PC-3 (cell line): ENCODE data around the gene CDH4. TPM values are rescaled to one million over a fixed set of nuclear protein-coding genes. Genes with fewer than 3 reads are reported as not detected.

Experiments
- ATAC-seq: fragments of 200-7000 bp; cut with Tn5 transposase; 2 replicates; pipeline ENCODE4 v1.9.1; 2020; ENCODE audit warnings: mild to moderate bottlenecking, moderate library complexity
- BruUV-seq: library from RNA; stranded (reverse); fragments of 400-500 nt; replicated peaks from 2 replicates; lab custom pipeline; 2021; lab: Mats Ljungman, UMichigan
- CTCF ChIA-PET: fragments of 300-600 bp; sonication (Branson Sonifier 250); formaldehyde crosslinking; loops from one replicate; lab custom pipeline; 2022; ENCODE audit warnings: antibody characterized with exemption; lab: Charles Lee
- POLR2A ChIA-PET: fragments of 300-600 bp; sonication (Branson Sonifier 250); formaldehyde crosslinking; loops from one replicate; lab custom pipeline; 2022; ENCODE audit warnings: antibody characterized with exemption; ENCODE audit not compliant: unreplicated experiment; lab: Charles Lee
- DNase-seq: peaks from one replicate; pipeline ENCODE4 v3.0.0-alpha.2; 2015
- H2AFZ ChIP-seq: fragments of 300-600 bp; sonication (generic); 2 replicates; pipeline ENCODE4 v1.6.0; 2016; ENCODE audit warnings: antibody characterized with exemption, low read length
- H3F3A ChIP-seq: fragments of 300-600 bp; sonication (generic); one replicate; pipeline ENCODE4 v1.6.0; 2017; ENCODE audit warnings: antibody characterized with exemption, low read length, control low read depth, mild to moderate bottlenecking; ENCODE audit not compliant: unreplicated experiment
- H3K27ac ChIP-seq: fragments of 300-600 bp; sonication (generic); 2 replicates; pipeline ENCODE4 v1.5.1; 2016; ENCODE audit warnings: mild to moderate bottlenecking, low read length
- H3K27me3 ChIP-seq: fragments of 300-600 bp; sonication (generic); 2 replicates; pipeline ENCODE4 v1.6.1; 2016; ENCODE audit warnings: low read length, mixed read lengths
- H3K36me3 ChIP-seq: fragments of 300-600 bp; sonication (generic); 2 replicates; pipeline ENCODE4 v1.6.1; 2016; ENCODE audit warnings: low read depth, mixed run types, low read length, mixed read lengths
- H3K4me1 ChIP-seq: fragments of 300-600 bp; sonication (generic); 2 replicates; pipeline ENCODE4 v1.5.1; 2016; ENCODE audit warnings: low read length; ENCODE audit not compliant: insufficient read depth
- H3K4me2 ChIP-seq: fragments of 300-600 bp; sonication (generic); 2 replicates; pipeline ENCODE4 v1.6.0; 2016; ENCODE audit warnings: low read length
- H3K4me3 ChIP-seq: fragments of 300-600 bp; sonication (generic); 2 replicates; pipeline ENCODE4 v1.5.1; 2016; ENCODE audit warnings: mild to moderate bottlenecking, low read length, mixed read lengths
- H3K79me2 ChIP-seq: fragments of 300-600 bp; sonication (generic); 2 replicates; pipeline ENCODE4 v1.6.1; 2017; ENCODE audit warnings: low read length, mixed read lengths
- H3K9ac ChIP-seq: fragments of 300-600 bp; sonication (generic); 2 replicates; pipeline ENCODE4 v1.6.0; 2016; ENCODE audit warnings: mild to moderate bottlenecking, low read length
- H3K9me2 ChIP-seq: fragments of 300-600 bp; sonication (generic); replicated peaks from 2 replicates; pipeline ENCODE4 v1.6.1; 2016; ENCODE audit warnings: mixed run types, low read length, mixed read lengths
- H3K9me3 ChIP-seq: fragments of 300-600 bp; sonication (generic); 2 replicates; pipeline ENCODE4 v1.6.1; 2016; ENCODE audit warnings: low read length, mixed read lengths
- H4K20me1 ChIP-seq: fragments of 300-600 bp; sonication (generic); 2 replicates; pipeline ENCODE4 v1.6.1; 2016; ENCODE audit warnings: low read length, mixed read lengths
- EZH2 ChIP-seq: fragments of 300-600 bp; sonication (generic); IDR thresholded peaks from one replicate; pipeline ENCODE4 v1.6.1; 2017; ENCODE audit warnings: antibody characterized with exemption, mild to moderate bottlenecking, low read length; ENCODE audit not compliant: unreplicated experiment
- EZH2phosphoT487 ChIP-seq: fragments of 300-600 bp; sonication (generic); IDR thresholded peaks from 2 replicates; pipeline ENCODE4 v1.6.1; 2018; ENCODE audit warnings: mild to moderate bottlenecking, antibody characterized with exemption, low read length, borderline replicate concordance
- intact Hi-C: fragments of 100-400 bp; cut with micrococcal nuclease; formaldehyde crosslinking; loops from 2 replicates; pipeline ENCODE4 v1.9.0; 2023
- total RNA-seq: library from RNA; depleted of rRNA; stranded (reverse); fragments of >200 nt; gene quantifications from 2 replicates; pipeline ENCODE4 v1.2.3, GENCODE V29; 2014
- TF ChIP-seq, protein P1 (sequence below): fragments of 300-600 bp; sonication (generic); conservative IDR thresholded peaks from 2 replicates; pipeline ENCODE4 v1.5.1; 2017; ENCODE audit warnings: antibody characterized with exemption, low read depth, mild to moderate bottlenecking, low read length

CDH4 gene
- total RNA-seq, 1 experiment from 2014 or later = not detected

DNA sequence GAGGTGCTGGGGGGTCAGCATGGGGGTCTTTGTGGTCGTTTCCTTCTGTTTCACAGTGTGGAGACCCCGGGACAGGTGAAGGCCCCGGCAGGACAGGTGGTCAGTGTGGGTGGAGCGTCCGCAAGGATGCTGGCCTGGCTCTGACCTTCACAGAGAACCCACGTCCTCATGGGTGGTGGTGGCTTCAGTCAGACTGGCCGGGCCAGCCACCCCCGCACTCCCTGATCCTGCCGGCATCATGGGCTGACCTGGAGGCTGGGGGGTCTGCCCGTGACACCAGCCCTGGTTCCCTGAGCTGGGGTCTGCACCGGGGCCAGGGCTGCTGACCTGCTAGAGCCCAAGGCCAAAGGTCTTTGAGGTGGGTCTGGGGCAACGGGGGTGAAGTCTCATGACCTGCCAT is 41.9 kb downstream of the CDH4 start:
- H3K9ac ChIP-seq = no peak overlapping the region
- 0 out of 2 replicates have a peak, but pooled peaks cover 4% of the 10 kb centered on the region for H3K9me3 ChIP-seq
- no peaks in the 10 kb centered on the region for H3K9me2 ChIP-seq
- H3K4me3 ChIP-seq = no peak overlapping the region
- H3K4me1 ChIP-seq = no peaks in the 10 kb centered on the region
- H4K20me1 ChIP-seq = no peaks in the 10 kb centered on the region
- no peak overlapping the region for H2AFZ ChIP-seq
- peaks cover 8% of the 10 kb centered on the region; the same call in 1 of the 2 replicates for H3K27me3 ChIP-seq
- H3K36me3 ChIP-seq = no peaks in the 10 kb centered on the region
- H3K79me2 ChIP-seq = no peaks in the 10 kb centered on the region
- ATAC-seq (no peak), DNase-seq (no peak)
- ChIA-PET CTCF (no interaction called here), POLR2A (no interaction called here)
- H3K4me2 ChIP-seq = no peak overlapping the region
- TF ChIP-seq EZH2 = no peak
- no peak for TF ChIP-seq EZH2phosphoT487
- TF ChIP-seq, protein P1, sequence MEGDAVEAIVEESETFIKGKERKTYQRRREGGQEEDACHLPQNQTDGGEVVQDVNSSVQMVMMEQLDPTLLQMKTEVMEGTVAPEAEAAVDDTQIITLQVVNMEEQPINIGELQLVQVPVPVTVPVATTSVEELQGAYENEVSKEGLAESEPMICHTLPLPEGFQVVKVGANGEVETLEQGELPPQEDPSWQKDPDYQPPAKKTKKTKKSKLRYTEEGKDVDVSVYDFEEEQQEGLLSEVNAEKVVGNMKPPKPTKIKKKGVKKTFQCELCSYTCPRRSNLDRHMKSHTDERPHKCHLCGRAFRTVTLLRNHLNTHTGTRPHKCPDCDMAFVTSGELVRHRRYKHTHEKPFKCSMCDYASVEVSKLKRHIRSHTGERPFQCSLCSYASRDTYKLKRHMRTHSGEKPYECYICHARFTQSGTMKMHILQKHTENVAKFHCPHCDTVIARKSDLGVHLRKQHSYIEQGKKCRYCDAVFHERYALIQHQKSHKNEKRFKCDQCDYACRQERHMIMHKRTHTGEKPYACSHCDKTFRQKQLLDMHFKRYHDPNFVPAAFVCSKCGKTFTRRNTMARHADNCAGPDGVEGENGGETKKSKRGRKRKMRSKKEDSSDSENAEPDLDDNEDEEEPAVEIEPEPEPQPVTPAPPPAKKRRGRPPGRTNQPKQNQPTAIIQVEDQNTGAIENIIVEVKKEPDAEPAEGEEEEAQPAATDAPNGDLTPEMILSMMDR = no peak
- H3F3A ChIP-seq = no peaks in the 10 kb centered on the region
- H3K27ac ChIP-seq = no peak overlapping the region
- intact Hi-C loops = no loop called here
- BruUV-seq = no TSS peak

DNA sequence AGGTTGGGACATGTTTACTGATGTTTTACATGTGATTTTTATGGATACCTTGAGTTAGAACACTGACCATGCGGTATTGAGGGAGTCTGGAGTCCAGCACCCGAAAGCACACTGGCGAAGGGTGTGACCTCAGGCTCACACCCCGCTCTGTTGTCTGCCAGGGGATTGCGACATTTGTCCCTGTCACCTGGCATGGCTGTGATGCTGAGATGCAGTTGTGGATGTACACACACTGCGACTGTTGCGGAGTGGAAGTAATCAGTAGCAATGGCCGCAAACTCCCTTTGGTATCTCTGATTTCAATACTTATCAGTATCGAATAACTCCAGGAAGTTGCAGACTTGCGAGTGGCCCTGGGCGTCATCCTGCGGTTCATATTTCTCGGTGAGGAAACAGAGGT is 43.2 kb downstream of the CDH4 start:
- Histone ChIP-seq H3K4me2 (no peak overlapping the region), H3K79me2 (no peaks in the 10 kb centered on the region), H3K9me3 (0 out of 2 replicates have a peak, but pooled peaks cover 4% of the 10 kb centered on the region), H3K9ac (no peak overlapping the region), H3F3A (no peaks in the 10 kb centered on the region), H3K27ac (no peak overlapping the region), H3K27me3 (peaks cover 17% of the 10 kb centered on the region; the same call in 1 of the 2 replicates), H3K4me1 (no peaks in the 10 kb centered on the region), H3K36me3 (no peaks in the 10 kb centered on the region), H2AFZ (no peak overlapping the region), H4K20me1 (no peaks in the 10 kb centered on the region), H3K9me2 (no peaks in the 10 kb centered on the region), H3K4me3 (no peak overlapping the region)
- ATAC-seq (no peak), DNase-seq (no peak)
- BruUV-seq = no TSS peak
- ChIA-PET POLR2A (no interaction called here), CTCF (no interaction called here)
- TF ChIP-seq, protein P1 = no peak
- TF ChIP-seq EZH2 (no peak), EZH2phosphoT487 (no peak)
- intact Hi-C loops = no loop called here

DNA sequence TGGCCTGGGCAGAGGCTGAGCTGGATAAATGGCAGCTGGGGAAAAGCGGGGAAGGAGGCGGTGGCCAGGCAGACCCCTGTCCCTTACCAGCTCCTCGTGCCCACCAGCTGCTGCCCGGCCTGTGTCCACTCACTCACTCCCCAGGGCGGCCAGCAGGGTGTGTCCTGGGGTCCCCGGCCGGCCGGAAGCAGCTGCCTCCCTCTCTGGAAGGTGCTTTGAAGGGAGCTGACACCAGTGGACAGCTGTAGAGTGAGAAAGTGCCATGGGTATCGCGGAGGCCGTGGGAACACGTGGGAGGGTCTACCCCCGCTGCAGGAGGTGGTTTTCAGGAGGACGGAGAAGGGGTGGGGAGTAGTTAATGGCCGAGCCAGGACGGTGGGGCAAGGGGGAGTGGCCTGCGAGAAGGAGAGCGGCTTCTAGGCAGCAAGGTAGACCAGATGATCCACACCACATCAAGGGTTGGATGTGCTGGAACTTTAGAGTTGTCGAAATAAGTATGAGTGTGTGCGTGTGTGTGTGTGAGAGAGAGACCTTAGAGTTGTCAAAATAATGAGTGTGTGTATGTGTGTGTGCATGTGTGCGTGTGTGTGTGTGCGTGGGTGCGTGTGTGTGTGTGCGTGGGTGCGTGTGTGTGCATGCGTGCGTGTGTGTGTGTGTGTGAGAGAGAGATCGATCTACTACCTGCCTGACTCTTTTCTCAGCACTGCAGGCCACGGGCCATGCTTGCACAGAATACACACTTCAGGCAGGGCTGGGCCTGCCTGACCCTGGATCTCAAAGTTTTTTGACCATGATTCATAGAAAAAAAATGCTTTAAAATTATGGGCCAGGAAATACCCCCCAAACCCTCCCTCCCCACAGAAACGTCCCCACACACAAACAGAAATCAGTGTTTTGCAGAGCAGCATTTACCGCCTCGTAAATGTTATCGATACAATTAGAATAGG is 43.9 kb downstream of the CDH4 start:
- CTCF ChIA-PET = no interaction called here

More for the DNA sequence above, 43.9 kb downstream of the CDH4 start:
- intact Hi-C loops = no loop called here
- H3K9me2 ChIP-seq = no peaks in the 10 kb centered on the region
- no TSS peak for BruUV-seq
- ATAC-seq (no peak), DNase-seq (no peak)
- no peaks in the 10 kb centered on the region for H3F3A ChIP-seq
- H3K27ac ChIP-seq = no peak overlapping the region
- H4K20me1 ChIP-seq = no peaks in the 10 kb centered on the region
- no peaks in the 10 kb centered on the region for H3K36me3 ChIP-seq
- no peaks in the 10 kb centered on the region for H3K4me1 ChIP-seq
- H2AFZ ChIP-seq = no peak overlapping the region
- no peaks in the 10 kb centered on the region for H3K79me2 ChIP-seq
- POLR2A ChIA-PET = no interaction called here
- H3K27me3 ChIP-seq = peaks cover 18% of the 10 kb centered on the region
- no peak overlapping the region for H3K4me2 ChIP-seq
- no peaks in the 10 kb centered on the region for H3K9me3 ChIP-seq
- TF ChIP-seq, protein P1 = no peak
- TF ChIP-seq EZH2 = no peak
- no peak for TF ChIP-seq EZH2phosphoT487
- no peak overlapping the region for H3K9ac ChIP-seq
- no peak overlapping the region for H3K4me3 ChIP-seq
